HG02798 (cell line): ENCODE results near the gene CCDC137.

Source experiments
- ATAC-seq: cut with Tn5 transposase; IDR thresholded peaks from one replicate; pipeline ENCODE4 v1.9.1; 2021; ENCODE audit warnings: mild to moderate bottlenecking; ENCODE audit not compliant: unreplicated experiment, poor library complexity

The CCDC137 gene

GRCh38 chr17:81680150-81680549, 13.6 kb downstream of the CCDC137 start:
- no peak for ATAC-seq

DNA sequence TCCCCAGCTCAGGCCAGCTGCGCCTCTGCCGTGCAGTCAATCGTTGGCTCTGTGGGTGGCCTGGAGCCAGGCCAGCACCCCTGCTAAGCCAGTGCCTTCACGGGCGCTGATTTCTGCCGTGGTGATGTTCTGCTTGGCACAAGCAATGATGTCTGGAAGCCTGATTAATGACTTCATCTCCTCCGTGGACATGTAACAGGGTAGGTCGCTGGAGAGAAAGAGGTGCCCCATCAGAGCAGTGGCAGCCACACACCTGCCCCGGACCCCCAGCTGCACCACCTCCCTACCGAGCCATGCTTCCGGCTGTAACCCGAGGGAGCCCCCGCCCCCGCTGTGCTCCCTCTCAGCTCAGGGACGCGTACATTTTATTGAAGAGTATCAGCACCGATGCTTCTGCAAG, 15.1 kb downstream of the CCDC137 start:
- ATAC-seq, result no peak

- no peak for ATAC-seq
Observed at GRCh38 chr17:81682565-81683207, 16.1 kb downstream of the CCDC137 start.

- ATAC-seq, result no peak
Observed at GRCh38 chr17:81683208-81683583, 16.7 kb downstream of the CCDC137 start.

DNA sequence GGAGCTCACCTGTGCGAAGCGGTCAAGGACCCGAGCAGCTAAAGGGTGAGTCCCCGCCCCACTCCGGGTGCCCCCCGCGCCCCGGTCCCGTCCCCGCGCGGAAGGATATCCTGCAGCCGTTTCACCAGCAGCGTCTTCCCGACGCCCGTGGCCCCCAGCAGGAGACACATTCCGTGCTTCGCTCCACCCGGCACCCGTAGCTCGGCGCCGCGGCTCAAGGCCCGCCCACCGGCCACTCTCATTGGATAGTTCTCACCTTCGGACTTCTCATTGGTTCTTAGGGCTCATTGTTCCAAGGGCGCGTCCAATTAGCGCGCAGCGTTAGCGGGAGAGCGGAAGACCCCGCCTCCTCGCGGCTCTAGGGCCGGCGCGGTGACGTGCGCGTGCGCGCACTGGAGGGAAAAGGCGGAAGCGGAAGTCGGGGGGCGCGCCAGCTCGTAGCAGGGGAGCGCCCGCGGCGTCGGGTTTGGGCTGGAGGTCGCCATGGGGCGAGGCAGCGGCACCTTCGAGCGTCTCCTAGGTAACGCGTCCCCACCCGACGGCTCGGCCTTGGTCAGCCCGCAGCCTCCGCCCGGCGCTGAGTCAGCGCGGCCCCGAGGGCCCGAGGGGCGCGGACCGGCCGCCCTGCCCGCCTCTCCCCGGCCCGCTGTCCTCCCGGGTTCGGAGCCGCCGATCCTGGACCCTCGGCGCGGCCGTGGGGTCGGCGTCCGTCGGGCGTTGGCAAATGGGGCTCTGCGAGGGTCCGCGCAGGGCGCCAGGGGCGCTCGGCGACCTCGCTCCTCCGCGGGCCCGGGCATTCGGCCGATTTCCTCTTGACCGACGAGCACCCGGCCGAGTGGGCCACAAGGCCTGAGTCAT, 17.3 kb downstream of the CCDC137 start, which contains the start of the genes ARL16 and HGS:
ARL16 (minus strand) TSS at position 214 of the 858 bp plus-strand sequence; CDS start at position 170, 44 bp downstream.
HGS (plus strand) TSS at position 428 of the 858 bp plus-strand sequence; CDS start at position 484, 56 bp downstream.
- ATAC-seq, result peak; percentile 94

DNA sequence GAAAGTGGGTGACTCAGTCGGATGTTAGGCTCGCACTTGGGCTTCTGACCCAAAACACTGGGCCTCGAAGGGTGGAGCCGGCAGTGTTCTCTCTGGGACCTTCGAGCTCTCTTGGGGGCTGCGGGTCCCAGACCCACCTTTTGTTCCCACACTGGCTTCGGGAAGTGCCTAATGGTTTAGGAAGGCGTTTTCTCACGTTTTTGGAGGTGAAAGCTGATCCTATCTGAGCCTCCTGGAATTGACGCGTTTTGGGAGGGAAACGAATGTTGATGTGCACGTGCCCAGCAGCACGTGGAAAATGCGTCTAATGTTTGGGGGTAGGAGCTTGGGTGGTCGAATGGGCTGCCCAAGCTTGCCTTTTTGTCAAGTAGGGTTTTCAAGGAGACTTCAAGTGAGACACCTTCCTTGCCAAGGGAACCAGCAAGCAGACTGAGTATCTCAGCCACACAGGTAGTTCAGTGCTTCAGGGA, 17.9 kb downstream of the CCDC137 start:
- ATAC-seq, result no peak

DNA sequence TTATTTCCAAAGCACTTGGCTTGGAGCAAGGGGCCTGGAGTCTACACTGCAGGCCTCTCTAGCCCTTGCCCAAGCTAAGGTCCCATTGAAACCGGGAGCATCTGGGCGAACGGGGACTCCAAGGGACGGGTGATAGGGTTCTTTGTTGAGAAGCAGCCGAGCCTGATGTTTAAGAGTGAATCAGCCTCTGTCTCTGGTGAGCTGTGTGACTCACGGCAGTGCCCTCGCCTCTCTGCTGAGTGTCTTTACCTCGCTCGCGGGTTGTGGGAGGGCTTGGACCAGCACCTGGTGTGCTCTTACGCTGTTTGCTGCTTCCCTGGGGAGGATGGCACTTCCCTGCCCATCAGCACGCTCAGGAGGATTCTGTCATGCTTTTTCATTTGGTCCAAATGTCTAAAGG, 18.6 kb downstream of the CCDC137 start:
- ATAC-seq, result no peak

GRCh38 chr17:81686614-81687013, 20.1 kb downstream of the CCDC137 start:
- no peak for ATAC-seq

GRCh38 chr17:81687770-81688541, 21.4 kb downstream of the CCDC137 start:
- no peak for ATAC-seq

DNA sequence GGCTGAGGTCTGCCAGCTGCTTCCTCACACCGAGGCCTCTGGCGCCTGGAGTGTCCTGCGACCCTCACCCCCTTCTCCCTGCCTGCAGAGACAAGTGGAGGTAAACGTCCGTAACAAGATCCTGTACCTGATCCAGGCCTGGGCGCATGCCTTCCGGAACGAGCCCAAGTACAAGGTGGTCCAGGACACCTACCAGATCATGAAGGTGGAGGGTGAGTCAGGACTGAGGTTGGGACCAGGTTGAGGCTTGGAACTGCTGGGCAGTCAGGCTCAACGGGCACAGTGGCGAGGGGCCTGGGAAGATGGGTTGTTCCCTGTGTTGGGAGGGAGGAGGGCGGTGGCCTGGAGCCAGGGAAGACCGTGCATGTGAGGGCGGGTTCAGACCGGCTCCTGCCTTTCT, 22.1 kb downstream of the CCDC137 start:
- no peak for ATAC-seq

- no peak for ATAC-seq
Observed at GRCh38 chr17:81690066-81690465, 23.5 kb downstream of the CCDC137 start.

DNA sequence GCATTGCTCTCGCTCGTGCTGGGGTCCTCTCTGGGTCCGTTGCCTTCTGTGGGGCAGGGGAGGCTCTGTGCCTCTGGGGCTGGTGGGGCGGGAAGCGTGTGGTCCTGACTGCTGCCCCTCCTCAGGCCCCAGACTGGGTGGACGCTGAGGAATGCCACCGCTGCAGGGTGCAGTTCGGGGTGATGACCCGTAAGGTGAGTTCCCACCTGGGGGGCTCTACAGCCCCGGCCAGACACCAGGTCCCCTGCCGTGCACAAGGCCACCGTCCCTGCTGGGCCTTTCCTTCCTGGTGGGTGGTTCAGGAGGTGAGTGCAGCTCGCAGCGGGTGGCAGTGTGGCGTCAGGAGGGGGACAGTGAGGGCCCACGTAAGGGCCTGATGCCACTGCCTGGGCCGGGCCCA, 24.0 kb downstream of the CCDC137 start:
- ATAC-seq, result no peak

GRCh38 chr17:81691196-81691595, 24.7 kb downstream of the CCDC137 start:
- no peak for ATAC-seq

DNA sequence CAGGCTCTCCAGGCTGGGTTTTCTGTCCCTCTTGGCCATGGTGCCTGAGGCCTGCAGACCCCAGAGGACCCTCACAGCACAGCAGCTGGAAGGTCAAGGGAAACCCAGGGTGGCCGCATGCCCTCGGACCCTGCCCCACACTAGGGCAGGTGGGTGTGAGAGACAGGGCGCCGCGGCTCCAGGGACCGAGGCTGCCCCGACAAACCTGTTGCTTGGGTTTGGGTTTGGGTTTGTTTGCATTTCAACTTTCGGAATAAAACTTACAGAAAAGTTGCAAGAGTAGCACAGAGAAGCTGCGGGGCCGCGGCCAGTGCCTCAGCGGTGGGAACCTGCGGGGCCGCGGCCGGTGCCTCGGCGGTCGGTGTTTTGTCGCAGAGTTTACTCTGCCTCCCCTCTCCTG, 25.1 kb downstream of the CCDC137 start:
- ATAC-seq, result no peak

DNA sequence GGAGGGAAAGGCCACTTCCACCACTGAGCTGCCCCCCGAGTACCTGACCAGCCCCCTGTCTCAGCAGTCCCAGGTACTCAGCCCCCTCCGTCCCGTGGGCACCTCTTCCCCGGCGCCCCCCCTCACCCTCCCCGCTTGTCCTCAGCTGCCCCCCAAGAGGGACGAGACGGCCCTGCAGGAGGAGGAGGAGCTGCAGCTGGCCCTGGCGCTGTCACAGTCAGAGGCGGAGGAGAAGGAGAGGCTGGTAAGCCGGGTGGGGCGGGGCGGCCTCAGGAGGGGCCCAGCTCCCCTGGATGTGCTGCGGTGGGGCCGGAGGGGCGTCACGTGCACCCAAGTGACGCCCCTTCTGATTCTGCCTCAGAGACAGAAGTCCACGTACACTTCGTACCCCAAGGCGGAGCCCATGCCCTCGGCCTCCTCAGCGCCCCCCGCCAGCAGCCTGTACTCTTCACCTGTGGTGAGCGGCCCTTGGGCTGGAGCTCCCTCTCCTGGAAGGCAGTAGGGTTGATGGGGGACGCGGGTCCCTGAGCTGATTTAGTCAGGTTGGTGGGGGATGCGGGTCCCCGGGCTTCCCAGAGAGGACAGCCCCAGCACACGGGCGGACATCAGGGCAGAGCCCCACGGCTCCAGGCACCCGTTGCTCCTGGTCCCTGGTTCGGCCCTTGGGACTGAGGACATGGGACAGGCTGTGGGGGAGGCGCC, 27.1 kb downstream of the CCDC137 start:
- no peak for ATAC-seq

DNA sequence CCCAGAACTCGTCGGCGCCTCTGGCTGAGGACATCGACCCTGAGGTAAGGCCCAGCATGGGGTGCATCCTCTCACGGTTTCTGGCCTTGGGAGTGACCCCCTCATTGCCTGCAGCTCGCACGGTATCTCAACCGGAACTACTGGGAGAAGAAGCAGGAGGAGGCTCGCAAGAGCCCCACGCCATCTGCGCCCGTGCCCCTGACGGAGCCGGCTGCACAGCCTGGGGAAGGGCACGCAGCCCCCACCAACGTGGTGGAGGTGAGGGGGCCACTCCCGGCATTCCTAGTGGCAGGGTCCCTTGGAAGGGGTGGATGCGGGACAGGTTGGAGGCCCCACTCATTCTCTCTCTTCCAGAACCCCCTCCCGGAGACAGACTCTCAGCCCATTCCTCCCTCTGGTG, 28.3 kb downstream of the CCDC137 start:
- no peak for ATAC-seq

DNA sequence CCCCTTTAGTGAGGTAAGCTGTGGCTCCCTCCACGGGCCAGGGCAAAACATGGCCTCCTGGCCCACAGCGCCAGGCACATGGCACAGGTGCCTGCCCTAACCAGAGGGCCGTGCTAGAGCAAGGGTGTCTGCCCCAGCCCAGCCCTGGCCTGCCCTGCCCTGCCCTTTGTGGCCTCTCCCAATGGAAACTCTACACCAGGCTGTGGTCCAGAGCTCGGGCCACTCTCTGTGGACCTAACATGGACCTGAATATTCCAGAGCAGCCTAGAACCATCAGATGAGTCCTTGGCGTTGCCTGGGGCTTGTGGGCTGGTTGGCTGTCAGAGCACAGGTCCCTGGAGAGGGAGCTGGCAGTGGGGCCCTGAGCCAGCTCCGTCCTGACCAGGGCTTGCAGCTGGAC, 28.7 kb downstream of the CCDC137 start:
- no peak for ATAC-seq

DNA sequence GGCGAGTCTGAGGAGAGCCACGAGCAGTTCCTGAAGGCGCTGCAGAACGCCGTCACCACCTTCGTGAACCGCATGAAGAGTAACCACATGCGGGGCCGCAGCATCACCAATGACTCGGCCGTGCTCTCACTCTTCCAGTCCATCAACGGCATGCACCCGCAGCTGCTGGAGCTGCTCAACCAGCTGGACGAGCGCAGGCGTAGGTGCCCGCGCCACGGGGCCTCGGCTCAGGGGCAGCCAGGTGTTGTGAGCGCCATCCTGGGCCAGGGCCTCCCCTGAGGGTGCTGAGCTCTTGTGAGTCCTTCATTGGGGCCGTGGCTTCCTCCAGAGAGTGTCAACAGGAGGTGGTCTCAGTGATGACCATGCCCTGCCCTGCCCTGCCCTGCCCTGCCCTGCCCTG, 29.3 kb downstream of the CCDC137 start:
- no peak for ATAC-seq

- no peak for ATAC-seq
Observed at GRCh38 chr17:81696218-81696941, 29.8 kb downstream of the CCDC137 start.
